GM21447 (cell line): Measurements from ENCODE around the gene MET.

Source experiments
- ATAC-seq: cut with Tn5 transposase; IDR thresholded peaks from one replicate; pipeline ENCODE4 v1.9.1; 2021; ENCODE audit not compliant: unreplicated experiment

The MET gene

GRCh38 chr7:116726149-116726548 is 54.2 kb downstream of the MET start:
- ATAC-seq = no peak

- no peak for ATAC-seq
Measured at GRCh38 chr7:116726713-116727431, 54.9 kb downstream of the MET start.

- no peak for ATAC-seq
Measured at GRCh38 chr7:116727432-116728009, 55.5 kb downstream of the MET start.

- no peak for ATAC-seq
Measured at GRCh38 chr7:116728413-116728812, 56.4 kb downstream of the MET start.

GRCh38 chr7:116730097-116731022 is 58.4 kb downstream of the MET start:
- no peak for ATAC-seq

GRCh38 chr7:116731023-116731395 is 59.0 kb downstream of the MET start:
- no peak for ATAC-seq

GRCh38 chr7:116731445-116732335 is 59.7 kb downstream of the MET start:
- ATAC-seq = no peak

- no peak for ATAC-seq
Measured at GRCh38 chr7:116732788-116733694, 61.0 kb downstream of the MET start.

GRCh38 chr7:116733924-116734580 is 62.1 kb downstream of the MET start:
- ATAC-seq = no peak

- ATAC-seq = no peak
Measured at GRCh38 chr7:116734710-116735109, 62.7 kb downstream of the MET start.

- ATAC-seq = no peak
Measured at GRCh38 chr7:116736927-116737715, 65.1 kb downstream of the MET start.

GRCh38 chr7:116738378-116738777 is 66.4 kb downstream of the MET start:
- ATAC-seq = no peak

GRCh38 chr7:116739307-116739706 is 67.3 kb downstream of the MET start:
- ATAC-seq = no peak

- no peak for ATAC-seq
Measured at GRCh38 chr7:116740231-116740630, 68.2 kb downstream of the MET start.

- ATAC-seq = no peak
Measured at GRCh38 chr7:116740755-116741462, 68.9 kb downstream of the MET start.

- ATAC-seq = no peak
Measured at GRCh38 chr7:116741625-116742316, 69.8 kb downstream of the MET start.

- ATAC-seq = no peak
Measured at GRCh38 chr7:116742641-116743040, 70.6 kb downstream of the MET start.
